DND-41 (cell line): ENCODE results near the gene ANO3.

Experiments
- ATAC-seq: fragments of 200-7000 bp; cut with Tn5 transposase; 3 replicates; pipeline ENCODE4 v1.9.1; 2021; ENCODE audit warnings: low read depth; ENCODE audit not compliant: insufficient read depth
- DNase-seq: peaks from one replicate; pipeline ENCODE4 v3.0.0-alpha.2; 2020
- H2AFZ ChIP-seq: 2 replicates; pipeline ENCODE4 v1.6.0; 2012; ENCODE audit warnings: low read depth, low read length
- H3K27ac ChIP-seq: 2 replicates; pipeline ENCODE4 v1.5.1; 2012; ENCODE audit warnings: low read length, inconsistent platforms
- H3K27me3 ChIP-seq: fragments of 200-600 bp; sonication (generic); 2 replicates; pipeline ENCODE4 v1.6.0; 2012; ENCODE audit warnings: low read length, mild to moderate bottlenecking, inconsistent platforms; ENCODE audit not compliant: insufficient read depth, poor library complexity
- H3K36me3 ChIP-seq: 2 replicates; pipeline ENCODE4 v1.5.1; 2012; ENCODE audit warnings: low read length, inconsistent platforms; ENCODE audit not compliant: insufficient read depth
- H3K4me1 ChIP-seq: 2 replicates; pipeline ENCODE4 v1.5.1; 2012; ENCODE audit warnings: mild to moderate bottlenecking, low read length; ENCODE audit not compliant: insufficient read depth
- H3K4me2 ChIP-seq: 2 replicates; pipeline ENCODE4 v1.6.0; 2012; ENCODE audit warnings: mild to moderate bottlenecking, moderate library complexity, low read length, inconsistent platforms; ENCODE audit not compliant: insufficient read depth
- H3K4me3 ChIP-seq, 2 experiments: fragments of 200-600 bp in 1 of 2; shearing (Covaris generic) in 1 of 2; 2 replicates each; pipeline ENCODE4 v1.5.1; 2012 to 2016; ENCODE audit warnings: inconsistent platforms in 2 of 2, low read length in 2 of 2, mild to moderate bottlenecking in 2 of 2, low read depth in 1 of 2, moderate library complexity in 1 of 2
- H3K79me2 ChIP-seq: 2 replicates; pipeline ENCODE4 v1.6.0; 2012; ENCODE audit warnings: low read length, inconsistent platforms; ENCODE audit not compliant: insufficient read depth
- H3K9ac ChIP-seq: 2 replicates; pipeline ENCODE4 v1.6.0; 2012; ENCODE audit warnings: low read depth, mild to moderate bottlenecking, inconsistent platforms, low read length, moderate library complexity
- H3K9me3 ChIP-seq: 2 replicates; pipeline ENCODE4 v1.5.1; 2012; ENCODE audit warnings: low read length, moderate library complexity, mild to moderate bottlenecking, inconsistent platforms; ENCODE audit not compliant: insufficient read depth, severe bottlenecking
- H4K20me1 ChIP-seq: 2 replicates; pipeline ENCODE4 v1.6.0; 2012; ENCODE audit warnings: low read length; ENCODE audit not compliant: insufficient read depth
- CTCF ChIP-seq: IDR thresholded peaks from 2 replicates; pipeline ENCODE4 v1.5.1; 2012; ENCODE audit warnings: borderline replicate concordance, low read length, moderate library complexity, mild to moderate bottlenecking; ENCODE audit not compliant: poor library complexity, severe bottlenecking; ENCODE audit errors: extremely low read depth
- EZH2 ChIP-seq: IDR thresholded peaks from 3 replicates; pipeline ENCODE4 v1.6.1; 2012; ENCODE audit warnings: borderline replicate concordance, low read depth, mild to moderate bottlenecking, moderate library complexity, low read length, inconsistent platforms; ENCODE audit not compliant: severe bottlenecking

Gene ANO3

GRCh38 chr11:26702406-26702805, 370.5 kb downstream of the ANO3 start:
- H3K79me2 ChIP-seq: no peaks in the 10 kb centered on the region
- no peaks in the 10 kb centered on the region for H3K9me3 ChIP-seq
- ATAC-seq (no peak), DNase-seq (no peak)
- H3K4me2 ChIP-seq: no peak overlapping the region
- H2AFZ ChIP-seq: no peak overlapping the region
- H3K4me3 ChIP-seq: no peak overlapping the region
- no peak for TF ChIP-seq EZH2
- TF ChIP-seq CTCF: no peak
- H3K9ac ChIP-seq: no peak overlapping the region
- no peaks in the 10 kb centered on the region for H3K4me1 ChIP-seq
- no peak overlapping the region for H3K27ac ChIP-seq
- no peaks in the 10 kb centered on the region for H4K20me1 ChIP-seq
- H3K36me3 ChIP-seq: no peaks in the 10 kb centered on the region
- no peaks in the 10 kb centered on the region for H3K27me3 ChIP-seq

GRCh38 chr11:26703411-26704191, 371.7 kb downstream of the ANO3 start:
- no peaks in the 10 kb centered on the region for H4K20me1 ChIP-seq
- ATAC-seq (no peak), DNase-seq (no peak)
- H2AFZ ChIP-seq: no peak overlapping the region
- no peaks in the 10 kb centered on the region for H3K4me1 ChIP-seq
- no peak overlapping the region for H3K4me2 ChIP-seq
- H3K27me3 ChIP-seq: no peaks in the 10 kb centered on the region
- TF ChIP-seq EZH2 (no peak), CTCF (no peak)
- no peaks in the 10 kb centered on the region for H3K36me3 ChIP-seq
- H3K27ac ChIP-seq: no peak overlapping the region
- H3K9me3 ChIP-seq: no peaks in the 10 kb centered on the region
- H3K79me2 ChIP-seq: no peaks in the 10 kb centered on the region
- no peak overlapping the region for H3K9ac ChIP-seq
- H3K4me3 ChIP-seq: no peak overlapping the region

GRCh38 chr11:26704249-26704648, 372.3 kb downstream of the ANO3 start:
- no peak for TF ChIP-seq CTCF
- TF ChIP-seq EZH2: no peak
- no peaks in the 10 kb centered on the region for H3K36me3 ChIP-seq
- no peaks in the 10 kb centered on the region for H4K20me1 ChIP-seq
- no peak overlapping the region for H3K27ac ChIP-seq
- H3K4me3 ChIP-seq: no peak overlapping the region
- ATAC-seq (no peak), DNase-seq (no peak)
- no peaks in the 10 kb centered on the region for H3K4me1 ChIP-seq
- no peak overlapping the region for H3K9ac ChIP-seq
- H3K4me2 ChIP-seq: no peak overlapping the region
- no peaks in the 10 kb centered on the region for H3K9me3 ChIP-seq
- no peak overlapping the region for H2AFZ ChIP-seq
- no peaks in the 10 kb centered on the region for H3K79me2 ChIP-seq
- no peaks in the 10 kb centered on the region for H3K27me3 ChIP-seq
